Fibroblast of peridontal ligament (primary cell): Measurements from ENCODE around the gene SPATS2.
A peak's percentile ranks its signal among the peaks of the same experiment; 100 is the strongest.
"Not testable (repeated sequence)": the region's sequence is repeated elsewhere in the genome, so short reads cannot be mapped to it uniquely, and the experiment has no call there.

ENCODE experiments used
- DNase-seq: peaks from one replicate; pipeline ENCODE4 v3.0.0-alpha.2; 2010; ENCODE audit errors: extremely low read depth

SPATS2 gene

DNA sequence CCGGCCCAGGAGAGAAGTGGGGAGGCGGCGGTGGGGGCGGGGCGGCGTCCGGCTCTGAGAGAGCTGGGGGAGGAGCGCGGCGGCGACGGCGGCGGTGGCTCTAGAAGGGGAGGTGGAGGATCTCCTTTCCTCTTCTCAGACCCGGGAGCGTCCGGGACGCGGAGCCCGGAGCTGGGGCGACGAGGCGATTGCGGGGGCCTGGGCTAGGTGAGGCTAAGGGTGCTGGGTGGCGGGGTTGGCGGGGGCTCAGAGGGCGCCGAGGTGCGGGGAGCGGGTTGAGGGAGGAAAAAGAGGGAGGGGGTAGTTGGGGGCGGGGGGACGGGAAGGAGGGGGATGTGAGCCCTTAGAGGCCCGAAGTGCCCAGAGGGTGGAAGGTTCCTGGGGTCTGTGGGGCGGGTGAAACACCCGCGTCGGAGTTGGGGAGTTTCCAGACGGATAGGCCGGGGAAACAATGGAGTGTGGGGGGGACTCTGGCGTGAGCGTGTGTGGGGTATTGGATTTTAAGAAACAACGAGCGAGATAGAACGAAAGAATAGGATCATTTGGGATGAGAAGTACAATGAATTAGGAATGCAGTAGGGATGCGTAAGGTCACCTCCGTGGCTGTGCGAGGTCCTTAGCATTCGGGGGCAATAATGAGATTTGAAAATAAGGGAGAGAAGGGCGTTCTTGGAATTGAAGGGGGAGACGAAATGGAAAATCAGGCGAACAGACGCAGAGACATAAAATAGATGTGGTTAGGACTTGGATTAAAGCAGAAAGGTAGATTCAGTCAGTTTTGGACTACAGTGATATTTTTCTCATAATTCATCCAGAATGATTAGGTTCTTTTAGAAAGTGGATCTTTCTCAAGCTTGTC is at the start of gene SPATS2:
TSS of gene SPATS2 (plus strand) at position 82 of the 859 bp plus-strand sequence. CDS start 93,551 bp downstream, outside the sequence.
- peak; percentile 29 for DNase-seq

- DNase-seq = not testable (repeated sequence)
Observed at GRCh38 chr12:49320411-49321103, 46.7 kb upstream of the SPATS2 start.

DNA sequence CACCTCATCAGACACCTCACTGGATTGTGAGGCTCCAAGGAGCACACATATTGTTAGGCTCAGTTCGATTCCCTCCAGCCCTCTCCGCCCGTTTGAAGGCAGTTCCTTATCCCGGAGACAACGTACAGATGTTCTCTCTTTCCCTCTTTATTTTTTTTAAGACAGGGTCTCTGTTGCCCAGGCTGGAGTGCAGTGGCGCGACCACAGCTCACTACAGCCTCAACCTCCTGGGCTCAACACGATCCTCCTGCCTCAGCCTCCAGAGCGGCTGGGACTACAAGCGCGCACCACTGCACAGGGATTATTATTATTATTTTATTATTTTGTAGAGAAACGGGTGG is 44.9 kb upstream of the SPATS2 start:
- DNase-seq = no peak

DNA sequence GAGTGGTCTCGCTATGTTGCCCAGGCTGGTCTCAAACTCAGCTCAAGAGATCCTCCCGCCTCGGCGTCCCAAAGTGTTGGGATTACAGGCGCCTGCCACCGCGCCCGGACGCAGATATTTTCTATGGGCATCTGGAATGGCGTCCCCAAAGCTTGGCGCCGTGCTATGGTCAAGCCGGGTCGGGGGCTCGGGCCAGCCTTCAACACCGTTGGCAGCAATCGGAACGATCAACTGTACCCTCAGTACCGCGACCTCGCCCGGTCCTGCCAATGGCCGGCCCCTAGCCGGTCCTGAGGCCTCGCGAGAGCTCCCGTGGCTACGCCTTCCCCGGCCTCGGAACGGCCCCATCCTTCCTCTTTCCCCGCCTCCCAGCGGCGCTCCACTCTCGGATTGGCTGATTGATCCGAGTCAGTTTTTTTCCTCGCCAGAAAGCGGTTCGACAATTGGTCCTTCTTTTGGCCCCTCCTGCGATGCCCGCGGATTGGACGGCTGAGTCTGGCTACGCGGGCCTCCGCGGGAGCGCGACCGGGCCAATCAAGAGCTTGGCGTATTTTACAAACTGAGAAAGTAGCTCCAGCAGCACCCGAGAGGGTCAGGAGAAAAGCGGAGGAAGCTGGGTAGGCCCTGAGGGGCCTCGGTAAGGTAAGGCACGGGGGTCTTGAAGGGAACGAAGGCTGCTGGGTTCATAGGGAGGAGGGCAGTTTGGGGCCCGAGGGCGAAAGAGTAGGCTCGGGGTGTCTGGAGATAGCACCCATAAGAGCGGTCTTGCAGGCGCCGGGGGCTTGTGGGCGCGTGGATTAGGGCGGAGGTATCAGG is 44.3 kb upstream of the SPATS2 start, which contains the start of gene TROAP:
TSS of gene TROAP (plus strand) at position 548 of the 816 bp plus-strand sequence. CDS start 354 bp downstream, outside the sequence.
- DNase-seq = peak; percentile 98

- DNase-seq = no peak
Observed at GRCh38 chr12:49323524-49324097, 43.7 kb upstream of the SPATS2 start.

DNA sequence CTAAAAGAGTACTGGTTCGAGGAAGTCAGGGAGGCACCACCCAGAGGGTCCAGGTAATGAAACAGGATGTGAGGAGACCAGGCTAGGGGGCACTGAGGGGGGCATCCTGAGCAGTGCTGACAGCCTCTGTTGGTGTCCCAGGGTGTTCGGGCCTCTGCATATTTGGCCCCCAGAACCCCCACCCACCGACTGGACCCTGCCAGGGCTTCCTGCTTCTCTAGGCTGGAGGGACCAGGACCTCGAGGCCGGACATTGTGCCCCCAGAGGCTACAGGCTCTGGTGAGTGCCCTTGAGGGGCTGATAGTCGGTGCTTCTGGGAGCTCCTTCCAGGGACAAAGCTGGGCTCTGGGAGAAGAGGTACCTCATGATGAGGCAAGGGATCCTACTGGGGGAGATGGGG is 41.7 kb upstream of the SPATS2 start:
- no peak for DNase-seq

DNA sequence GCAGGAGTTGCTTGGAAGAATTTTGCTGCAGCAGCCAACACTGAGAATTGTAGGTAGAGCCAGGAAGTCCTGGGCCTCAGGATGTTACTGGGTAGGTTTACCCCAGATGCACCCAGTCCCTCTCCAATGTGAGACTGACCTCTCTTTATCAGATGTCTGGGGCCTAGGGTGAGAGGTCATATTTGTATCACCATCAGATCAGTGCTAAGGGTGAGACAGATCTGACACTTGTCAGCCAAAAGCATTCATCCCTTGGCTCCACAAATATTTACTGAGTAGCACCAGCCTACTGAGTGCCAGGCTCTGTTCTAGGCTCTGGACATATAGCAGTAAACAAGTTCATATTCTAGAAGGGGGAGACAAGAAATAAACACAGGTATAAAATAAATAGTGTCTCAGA is 39.9 kb upstream of the SPATS2 start:
- DNase-seq = no peak

DNA sequence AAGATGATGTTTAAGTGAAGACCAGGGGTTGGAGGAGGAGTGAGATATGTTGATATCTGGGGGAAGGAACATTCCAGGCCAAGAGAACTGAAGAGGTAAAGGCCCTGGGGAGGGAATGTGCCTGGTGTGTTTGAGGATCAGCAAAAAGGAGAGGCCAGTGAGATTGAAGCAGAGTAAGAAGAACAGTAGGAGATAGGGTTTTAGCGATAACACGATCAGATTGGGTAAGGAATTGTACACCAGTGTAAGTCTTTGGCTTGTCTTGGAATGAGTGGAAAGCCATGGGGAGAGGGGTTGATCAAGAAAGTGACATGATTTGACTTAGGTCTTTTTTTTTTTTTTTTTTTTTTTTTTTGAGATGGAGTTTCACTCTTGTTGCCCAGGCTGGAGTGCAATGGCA is 39.4 kb upstream of the SPATS2 start:
- DNase-seq = no peak

DNA sequence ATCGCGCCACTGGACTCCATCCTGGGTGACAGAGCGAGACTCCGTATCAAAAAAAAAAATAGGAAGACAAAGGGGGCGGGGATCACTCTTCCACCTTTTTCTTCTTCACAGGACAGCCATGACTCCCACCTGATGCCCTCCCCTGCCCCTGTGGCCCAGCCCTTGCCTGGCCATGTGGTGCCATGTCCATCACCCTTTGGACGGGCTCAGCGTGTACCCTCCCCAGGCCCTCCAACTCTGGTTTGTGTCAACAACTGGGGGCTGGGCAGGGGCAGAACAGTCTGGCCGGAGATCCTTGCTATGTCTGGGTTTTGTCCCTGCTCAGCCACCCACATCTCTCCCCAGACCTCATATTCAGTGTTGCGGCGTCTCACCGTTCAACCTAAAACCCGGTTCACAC is 38.4 kb upstream of the SPATS2 start:
- DNase-seq = no peak

- DNase-seq = no peak
Observed at GRCh38 chr12:49330032-49330619, 37.1 kb upstream of the SPATS2 start.

GRCh38 chr12:49330631-49331379 is 36.5 kb upstream of the SPATS2 start:
- DNase-seq = no peak

GRCh38 chr12:49331380-49332222 is 35.7 kb upstream of the SPATS2 start:
- DNase-seq = peak; percentile 79

DNA sequence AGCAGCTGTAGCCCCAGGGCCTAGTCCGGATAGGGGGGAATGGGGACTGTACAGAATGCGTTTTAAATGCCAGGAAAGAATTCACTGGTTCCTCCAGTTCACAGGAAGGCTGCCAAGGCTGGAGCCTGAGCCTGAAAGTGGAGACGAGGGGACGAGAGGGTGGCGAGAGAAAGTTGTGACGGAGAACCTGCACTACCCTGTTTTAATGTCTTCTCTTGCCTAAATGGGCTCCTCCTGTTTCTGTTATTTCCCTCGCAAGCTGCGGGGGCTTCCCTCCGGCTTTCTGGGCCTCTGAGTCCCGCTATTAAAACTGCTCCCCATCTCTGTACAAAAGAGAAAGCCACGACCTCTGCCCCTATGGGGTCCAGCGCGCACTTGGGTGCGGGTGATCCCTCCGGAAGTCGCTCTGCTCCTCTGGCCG is 34.8 kb upstream of the SPATS2 start:
- DNase-seq = no peak

- no peak for DNase-seq
Observed at GRCh38 chr12:49332891-49333371, 34.3 kb upstream of the SPATS2 start.

DNA sequence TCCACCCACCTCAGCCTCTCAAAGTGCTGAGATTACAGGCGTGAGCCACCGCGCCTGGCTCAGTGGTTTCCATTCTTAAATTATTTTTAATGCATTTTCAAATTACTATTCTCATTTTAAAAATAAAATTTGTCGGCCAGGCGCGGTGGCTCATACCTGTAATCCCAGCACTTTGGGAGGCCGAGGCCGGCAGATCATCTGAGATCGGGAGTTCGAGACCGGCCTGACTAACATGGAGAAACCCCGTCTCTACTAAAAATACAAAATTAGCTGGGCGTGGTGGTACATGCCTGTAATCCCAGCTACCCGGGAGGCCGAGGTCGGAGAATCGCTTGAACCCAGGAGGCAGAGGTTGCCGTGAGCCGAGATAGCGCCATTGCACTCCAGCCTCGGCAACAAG is 33.5 kb upstream of the SPATS2 start:
- not testable (repeated sequence) for DNase-seq

GRCh38 chr12:49334226-49334625 is 33.0 kb upstream of the SPATS2 start:
- DNase-seq = no peak

GRCh38 chr12:49334681-49335080 is 32.6 kb upstream of the SPATS2 start:
- DNase-seq = no peak

DNA sequence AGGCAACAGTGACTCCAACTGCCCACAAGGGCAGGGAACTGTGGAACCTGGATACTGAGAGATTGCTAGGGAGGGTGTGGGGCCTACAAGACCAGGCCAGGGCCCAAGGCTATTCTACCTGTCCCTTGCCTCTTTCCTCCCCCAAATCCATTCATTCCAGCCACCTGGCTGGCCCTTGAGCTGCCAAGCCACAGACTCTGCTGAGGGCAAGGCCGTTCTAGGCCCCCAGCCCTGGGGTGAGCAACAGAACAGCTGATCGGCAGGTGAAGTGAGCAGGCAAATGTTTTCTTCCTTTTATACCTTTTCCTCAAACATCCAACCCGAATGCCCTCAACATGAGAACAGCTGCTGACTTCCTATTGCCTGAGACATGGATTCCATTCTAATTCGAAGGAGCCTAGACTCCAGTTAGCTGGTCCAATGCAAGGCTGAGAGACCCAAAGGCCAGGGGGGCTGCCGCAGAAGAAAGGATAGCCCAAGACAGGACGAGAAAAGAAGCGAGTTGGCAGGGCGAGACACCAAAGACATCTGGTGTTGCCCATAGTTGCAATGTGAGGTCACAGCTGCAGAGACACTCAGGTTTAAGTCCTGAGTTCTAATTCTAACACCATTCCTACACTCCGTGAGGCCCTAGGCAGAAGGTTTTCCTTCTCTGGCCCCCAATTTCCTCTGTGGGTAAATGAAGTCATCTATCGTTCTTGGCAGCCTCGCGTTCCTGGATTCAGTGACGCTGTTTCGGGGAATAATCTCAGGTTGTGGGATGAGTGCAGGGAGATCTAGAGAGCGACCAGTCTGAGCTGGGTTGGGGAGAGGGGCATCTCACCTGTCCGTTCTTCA is 31.9 kb upstream of the SPATS2 start:
- DNase-seq = no peak
